PC-3 (cell line): ENCODE measurements around the gene ARFIP1.

ENCODE experiments used
- CTCF ChIP-seq: fragments of 300-600 bp; sonication (generic); conservative IDR thresholded peaks from 2 replicates; pipeline ENCODE4 v1.5.1; 2017; ENCODE audit warnings: antibody characterized with exemption, low read depth, mild to moderate bottlenecking, low read length
- EZH2 ChIP-seq: fragments of 300-600 bp; sonication (generic); IDR thresholded peaks from one replicate; pipeline ENCODE4 v1.6.1; 2017; ENCODE audit warnings: antibody characterized with exemption, mild to moderate bottlenecking, low read length; ENCODE audit not compliant: unreplicated experiment
- EZH2phosphoT487 ChIP-seq: fragments of 300-600 bp; sonication (generic); IDR thresholded peaks from 2 replicates; pipeline ENCODE4 v1.6.1; 2018; ENCODE audit warnings: mild to moderate bottlenecking, antibody characterized with exemption, low read length, borderline replicate concordance

GRCh38 chr4:152808670-152809069 is 28.9 kb downstream of the ARFIP1 start:
- TF ChIP-seq CTCF (no peak), EZH2 (no peak), EZH2phosphoT487 (no peak)
